Loucy (cell line): Measurements from ENCODE around the gene GJA9.

ENCODE experiments used
- H2AFZ ChIP-seq: fragments of 200-600 bp; sonication (generic); 2 replicates; pipeline ENCODE4 v1.6.0; 2016; ENCODE audit warnings: antibody characterized with exemption, mild to moderate bottlenecking, low read length, moderate library complexity
- H3F3A ChIP-seq: fragments of 200-600 bp; 2 replicates; pipeline ENCODE4 v1.6.0; 2016; ENCODE audit warnings: antibody characterized with exemption, low read depth, mild to moderate bottlenecking
- H3K27me3 ChIP-seq: fragments of 200-600 bp; sonication (generic); 2 replicates; pipeline ENCODE4 v1.6.1; 2014; ENCODE audit warnings: low read length, mild to moderate bottlenecking; ENCODE audit not compliant: insufficient read depth, poor library complexity, severe bottlenecking
- H3K36me3 ChIP-seq: fragments of 200-600 bp; sonication (generic); 2 replicates; pipeline ENCODE4 v1.6.1; 2016; ENCODE audit warnings: low read length; ENCODE audit not compliant: insufficient read depth
- H3K4me1 ChIP-seq: fragments of 200-600 bp; sonication (generic); 2 replicates; pipeline ENCODE4 v1.5.1; 2014; ENCODE audit warnings: low read length, mild to moderate bottlenecking; ENCODE audit not compliant: insufficient read depth, poor library complexity, severe bottlenecking
- H3K4me2 ChIP-seq: fragments of 200-600 bp; sonication (generic); 2 replicates; pipeline ENCODE4 v1.6.0; 2014; ENCODE audit warnings: antibody characterized with exemption, low read length, low read depth, mild to moderate bottlenecking; ENCODE audit not compliant: poor library complexity, severe bottlenecking
- H3K4me3 ChIP-seq: fragments of 200-600 bp; sonication (generic); 2 replicates; pipeline ENCODE4 v1.5.1; 2014; ENCODE audit warnings: low read length, mild to moderate bottlenecking, mixed read lengths; ENCODE audit not compliant: poor library complexity, severe bottlenecking
- H3K79me2 ChIP-seq: fragments of 200-600 bp; sonication (generic); 2 replicates; pipeline ENCODE4 v1.6.1; 2014; ENCODE audit warnings: low read length; ENCODE audit not compliant: insufficient read depth
- H3K9ac ChIP-seq: fragments of 200-600 bp; sonication (generic); 2 replicates; pipeline ENCODE4 v1.6.0; 2014; ENCODE audit warnings: mild to moderate bottlenecking, low read depth, low read length, moderate library complexity; ENCODE audit not compliant: poor library complexity, severe bottlenecking
- H3K9me2 ChIP-seq: fragments of 200-600 bp; sonication (generic); replicated peaks from 2 replicates; pipeline ENCODE4 v1.6.1; 2016; ENCODE audit warnings: low read depth, low read length, mixed read lengths
- H3K9me3 ChIP-seq: fragments of 200-600 bp; sonication (generic); 2 replicates; pipeline ENCODE4 v1.6.1; 2014; ENCODE audit warnings: mild to moderate bottlenecking, antibody characterized with exemption, low read length, low read depth; ENCODE audit not compliant: insufficient read depth
- H4K20me1 ChIP-seq: fragments of 200-600 bp; sonication (generic); 2 replicates; pipeline ENCODE4 v1.6.0; 2014; ENCODE audit warnings: antibody characterized with exemption, low read length, mild to moderate bottlenecking; ENCODE audit not compliant: insufficient read depth, poor library complexity, severe bottlenecking
- CTCF ChIP-seq: fragments of 200-600 bp; sonication (generic); conservative IDR thresholded peaks from 2 replicates; pipeline ENCODE4 v1.5.1; 2014; ENCODE audit warnings: mild to moderate bottlenecking, antibody characterized with exemption, low read length
- EZH2phosphoT487 ChIP-seq: fragments of 200-600 bp; IDR thresholded peaks from 2 replicates; pipeline ENCODE4 v1.6.1; 2018; ENCODE audit warnings: antibody characterized with exemption, mild to moderate bottlenecking, moderate library complexity, borderline replicate concordance

Gene GJA9

GRCh38 chr1:38881487-38881886, at the start of gene GJA9:
Gene GJA9 (minus strand): TSS chr1:38881587. CDS start chr1:38876098, 5,489 bp downstream.
- no peak within 1 kb of the TSS for H2AFZ ChIP-seq
- no peaks in the 10 kb centered on the region for H3K9me3 ChIP-seq
- no peaks in the 10 kb centered on the region for H4K20me1 ChIP-seq
- no peak for TF ChIP-seq EZH2phosphoT487
- TF ChIP-seq CTCF: no peak
- H3K36me3 ChIP-seq: no peaks in the 10 kb centered on the region
- H3K27me3 ChIP-seq: no peaks in the 10 kb centered on the region
- no peaks in the 10 kb centered on the region for H3K79me2 ChIP-seq
- no peaks in the 10 kb centered on the region for H3K9me2 ChIP-seq
- no peaks in the 10 kb centered on the region for H3F3A ChIP-seq
- H3K4me2 ChIP-seq: no peak within 1 kb of the TSS
- no peak within 1 kb of the TSS for H3K4me3 ChIP-seq
- no peaks in the 10 kb centered on the region for H3K4me1 ChIP-seq
- H3K9ac ChIP-seq: no peak within 1 kb of the TSS

- no peaks in the 10 kb centered on the region for H3K9me2 ChIP-seq
- no peaks in the 10 kb centered on the region for H3K4me1 ChIP-seq
Measured at GRCh38 chr1:38929476-38929875, 48.1 kb upstream of the GJA9 start.

GRCh38 chr1:38929054-38929453, 47.7 kb upstream of the GJA9 start:
- Histone ChIP-seq H3K9me2 (no peaks in the 10 kb centered on the region), H3K4me3 (no peak overlapping the region), H3K9ac (no peak overlapping the region), H4K20me1 (no peaks in the 10 kb centered on the region), H3K4me2 (no peak overlapping the region), H3K9me3 (no peaks in the 10 kb centered on the region), H3K36me3 (no peaks in the 10 kb centered on the region), H3K27me3 (no peaks in the 10 kb centered on the region), H3K4me1 (no peaks in the 10 kb centered on the region), H3K79me2 (no peaks in the 10 kb centered on the region), H3F3A (no peaks in the 10 kb centered on the region), H2AFZ (no peak overlapping the region)
- TF ChIP-seq EZH2phosphoT487 (no peak), CTCF (no peak)

More at GRCh38 chr1:38929476-38929875, 48.1 kb upstream of the GJA9 start:
- Histone ChIP-seq H3K36me3 (no peaks in the 10 kb centered on the region), H3F3A (no peaks in the 10 kb centered on the region), H3K4me3 (no peak overlapping the region), H4K20me1 (no peaks in the 10 kb centered on the region), H3K9ac (no peak overlapping the region), H3K79me2 (no peaks in the 10 kb centered on the region), H3K27me3 (no peaks in the 10 kb centered on the region), H3K9me3 (no peaks in the 10 kb centered on the region), H3K4me2 (no peak overlapping the region), H2AFZ (no peak overlapping the region)
- TF ChIP-seq CTCF (no peak), EZH2phosphoT487 (no peak)
